GM21360 (cell line): ENCODE data around the gene CDKN1C.

Source experiments
- ATAC-seq: cut with Tn5 transposase; IDR thresholded peaks from one replicate; pipeline ENCODE4 v1.9.1; 2021; ENCODE audit warnings: mild to moderate bottlenecking, moderate library complexity; ENCODE audit not compliant: unreplicated experiment

CDKN1C gene

DNA sequence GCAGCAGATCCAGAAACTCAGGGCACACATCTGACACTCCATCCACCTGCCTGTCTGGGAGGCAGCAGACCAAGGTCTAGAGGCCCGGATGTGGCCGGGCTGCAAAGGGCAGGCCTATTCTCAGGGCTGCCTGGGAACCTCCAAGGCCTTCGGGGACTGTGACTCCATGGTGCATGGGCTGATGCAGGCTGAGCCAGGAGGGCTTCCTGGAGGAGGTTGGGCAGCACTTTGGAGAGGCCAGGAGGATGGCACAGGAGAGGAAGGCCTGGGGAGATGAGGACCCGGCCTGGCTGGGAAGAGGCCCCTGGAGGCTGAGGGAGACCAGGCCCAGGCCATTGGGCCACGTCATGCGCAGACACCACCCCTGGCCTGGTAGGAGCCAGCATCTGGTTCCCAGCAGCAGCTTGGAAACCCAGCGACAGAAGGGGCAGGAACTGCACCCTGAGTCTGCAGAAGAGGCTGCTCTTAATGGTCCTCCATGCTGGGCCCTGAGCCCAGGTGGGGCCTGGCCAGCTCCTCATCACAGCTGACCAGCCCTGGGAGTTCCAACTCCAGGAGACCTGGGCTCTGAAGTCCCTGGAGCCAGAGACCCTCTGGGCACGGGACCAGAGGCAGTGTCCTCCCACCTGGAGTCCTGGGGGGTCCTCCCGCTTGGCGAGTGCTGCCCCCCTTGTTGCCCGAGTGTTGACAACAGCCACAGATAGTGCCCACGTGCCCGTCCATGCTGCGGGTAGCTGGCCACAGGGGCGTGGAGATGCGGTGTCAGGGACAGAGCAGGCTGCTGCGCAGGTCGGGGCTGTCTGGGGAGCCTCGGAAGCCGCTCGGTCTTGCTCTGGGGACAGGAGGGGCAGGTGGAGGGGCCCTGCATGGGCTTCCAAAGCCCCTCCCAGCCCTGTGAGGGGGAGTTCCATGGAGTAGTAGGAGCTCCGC lies 38.1 kb upstream of the CDKN1C start:
- ATAC-seq = no peak

DNA sequence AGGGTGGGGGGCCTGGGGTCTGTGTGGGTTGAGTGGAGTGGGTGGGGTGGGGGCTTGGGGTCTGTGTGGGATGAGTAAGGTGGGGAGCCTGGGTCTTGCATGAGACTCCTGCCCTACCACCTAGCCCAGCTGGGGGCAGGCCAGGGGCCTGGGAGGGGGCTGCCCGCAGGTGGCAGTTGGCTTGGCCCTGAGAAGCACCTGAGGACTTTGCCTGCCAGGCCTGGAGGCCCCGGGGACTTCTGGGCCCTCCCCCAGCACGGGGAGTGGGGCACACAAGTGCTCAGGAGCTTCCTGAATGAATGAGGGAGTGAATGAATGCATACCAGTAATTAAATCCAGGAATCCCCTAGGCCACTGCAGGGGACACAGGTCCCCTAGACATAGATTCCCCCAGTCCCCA lies 37.1 kb upstream of the CDKN1C start:
- ATAC-seq = no peak

DNA sequence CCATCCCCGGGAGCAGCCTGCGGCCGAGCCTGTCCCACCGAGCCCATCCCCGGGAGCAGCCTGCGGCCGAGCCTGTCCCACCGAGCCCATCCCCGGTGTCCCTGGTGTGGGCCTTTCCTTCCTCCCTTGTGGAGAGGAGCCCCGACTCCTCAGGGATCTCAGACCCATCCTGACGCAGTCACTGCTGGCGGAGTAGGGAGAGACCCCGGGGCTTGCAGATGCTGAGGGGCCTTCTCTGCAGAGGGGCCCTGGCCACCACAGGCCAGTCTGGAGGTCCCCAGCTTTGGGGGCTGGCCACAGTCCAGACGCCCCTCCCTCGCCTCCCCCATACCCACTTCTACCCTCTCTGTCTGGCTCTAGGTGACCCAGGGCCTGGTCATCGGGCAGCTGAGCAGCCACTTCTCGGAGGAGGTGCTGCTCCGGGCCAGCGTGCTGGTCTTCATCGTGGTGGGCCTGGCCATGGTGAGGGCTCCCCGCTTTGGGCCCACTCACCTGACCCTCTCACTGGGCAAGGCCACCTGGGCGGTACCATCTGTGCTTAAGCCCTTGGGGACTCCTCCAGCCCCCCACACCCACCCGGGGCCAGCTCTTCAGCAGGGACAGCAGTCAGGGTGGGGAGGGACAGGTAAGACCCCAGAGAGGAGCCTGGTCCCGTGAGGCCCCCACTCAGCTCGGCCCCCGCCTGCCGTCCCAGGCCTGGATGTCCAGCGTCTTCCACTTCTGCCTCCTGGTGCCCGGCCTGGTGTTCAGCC lies 36.3 kb upstream of the CDKN1C start:
- no peak for ATAC-seq

- ATAC-seq = no peak
Measured at GRCh38 chr11:2921261-2921660, 35.7 kb upstream of the CDKN1C start.

- ATAC-seq = no peak
Measured at GRCh38 chr11:2920343-2920742, 34.8 kb upstream of the CDKN1C start.

GRCh38 chr11:2919837-2920236 lies 34.3 kb upstream of the CDKN1C start:
- ATAC-seq = no peak

DNA sequence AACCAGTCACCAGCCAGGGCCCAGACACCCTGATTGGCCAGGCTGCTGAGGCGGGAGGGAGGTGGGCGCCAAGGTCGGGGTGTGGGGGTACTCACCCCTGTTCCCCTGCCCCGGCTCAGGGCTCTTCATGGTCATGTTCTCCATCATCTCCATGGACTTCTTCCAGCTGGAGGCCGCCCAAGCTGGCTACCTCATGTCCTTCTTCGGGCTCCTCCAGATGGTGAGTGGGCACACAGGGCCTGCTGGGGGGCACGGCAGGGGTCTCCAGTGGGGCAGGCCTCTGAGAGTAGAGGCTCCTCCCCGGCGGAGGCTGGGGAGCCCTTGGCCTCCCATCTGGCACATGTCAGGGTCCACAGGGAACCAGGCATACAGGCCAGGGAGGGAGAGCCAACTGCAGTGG lies 33.6 kb upstream of the CDKN1C start:
- no peak for ATAC-seq

DNA sequence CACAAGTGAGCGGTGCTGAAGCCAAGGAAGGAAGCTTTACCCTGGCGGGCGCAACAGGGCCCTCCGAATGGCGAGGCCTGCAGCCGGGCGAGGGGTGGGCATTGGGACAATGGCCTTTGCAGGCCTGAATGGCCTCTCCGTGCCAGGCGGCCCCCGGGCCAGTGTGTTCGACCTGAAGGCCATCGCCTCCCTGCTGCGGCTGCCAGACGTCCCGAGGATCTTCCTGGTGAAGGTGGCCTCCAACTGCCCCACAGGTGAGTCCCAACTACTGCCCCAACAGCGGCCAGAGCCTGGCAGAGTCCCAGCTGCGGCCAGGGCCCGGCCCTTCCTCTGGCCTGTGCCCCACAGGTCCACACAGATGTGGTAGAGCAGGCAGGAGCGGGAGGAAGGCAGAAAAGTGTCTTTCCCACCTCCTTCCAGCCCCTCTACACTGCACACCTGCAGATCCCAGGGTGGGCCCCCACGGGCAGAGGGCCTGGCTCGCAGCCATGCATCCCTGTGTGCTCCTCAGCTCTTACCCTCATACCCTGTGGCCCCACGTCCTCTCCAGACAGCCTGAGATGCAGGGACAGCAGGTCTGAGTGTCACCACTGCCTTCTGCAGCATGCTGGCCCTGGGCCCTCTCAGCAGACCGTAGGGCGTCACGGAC lies 32.4 kb upstream of the CDKN1C start:
- no peak for ATAC-seq

GRCh38 chr11:2916892-2917645 lies 31.5 kb upstream of the CDKN1C start:
- ATAC-seq = no peak

GRCh38 chr11:2916114-2916891 lies 30.7 kb upstream of the CDKN1C start:
- no peak for ATAC-seq

DNA sequence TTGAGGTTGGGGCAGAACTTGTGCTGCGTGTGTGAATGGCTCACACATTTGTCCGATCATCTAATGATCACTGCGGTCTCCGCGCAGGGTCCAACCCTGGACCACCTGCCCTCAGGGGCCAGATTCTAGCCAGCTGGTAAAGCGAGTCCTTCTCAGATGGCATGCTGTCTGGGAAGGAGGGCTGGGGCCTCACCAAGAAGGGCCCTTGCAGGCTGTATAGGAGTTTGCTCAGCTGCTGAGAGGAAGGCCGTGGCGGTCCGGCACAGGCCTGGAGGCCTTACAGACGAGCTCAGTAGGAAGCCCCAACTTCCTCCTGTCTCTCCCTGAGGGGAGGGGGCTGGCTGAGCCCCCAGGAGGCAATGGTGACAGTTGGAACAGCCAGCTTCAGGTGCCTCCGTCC lies 29.9 kb upstream of the CDKN1C start:
- no peak for ATAC-seq

- ATAC-seq = no peak
Measured at GRCh38 chr11:2914455-2915195, 29.1 kb upstream of the CDKN1C start.

GRCh38 chr11:2913776-2914175 lies 28.2 kb upstream of the CDKN1C start:
- no peak for ATAC-seq

DNA sequence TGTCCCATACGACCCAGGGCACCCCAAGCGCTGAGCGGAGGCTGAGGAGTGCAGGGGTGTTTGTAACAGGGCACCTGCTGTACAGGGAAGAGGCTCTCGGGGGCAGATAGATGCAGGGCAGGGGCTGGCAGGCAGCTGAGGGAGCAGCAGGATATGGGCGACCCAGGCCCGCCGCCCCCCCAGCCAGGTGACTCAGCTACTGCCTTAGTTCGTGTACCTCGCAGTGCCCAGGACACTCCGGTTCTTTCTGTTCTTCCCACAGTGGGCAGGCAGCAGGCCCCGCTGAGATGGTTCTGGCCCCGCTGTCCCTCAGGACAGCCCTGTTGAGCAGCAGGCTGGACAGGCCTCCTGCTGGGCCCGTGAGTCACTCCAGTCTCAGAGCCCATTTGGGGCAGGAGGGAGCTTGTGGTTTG lies 27.4 kb upstream of the CDKN1C start:
- no peak for ATAC-seq

DNA sequence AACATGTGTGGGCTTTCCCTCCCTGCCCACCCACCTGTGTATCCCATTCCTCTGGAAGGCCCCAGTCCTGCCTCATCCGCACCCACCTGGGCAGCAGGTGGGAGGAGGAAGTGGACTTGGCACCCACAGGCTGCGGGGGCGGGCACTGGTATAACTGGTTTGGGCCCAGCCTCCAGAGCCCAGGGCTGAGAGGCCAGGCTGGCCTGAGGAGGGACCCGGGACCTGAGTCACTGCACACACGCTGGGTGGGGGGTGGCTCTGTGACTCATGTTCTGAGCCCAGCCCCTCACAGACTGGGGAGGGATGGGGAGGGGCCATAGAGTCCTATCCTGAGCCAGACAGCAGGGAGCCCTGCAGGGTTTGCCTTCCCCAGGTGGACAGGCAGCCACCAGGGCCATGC lies 26.9 kb upstream of the CDKN1C start:
- no peak for ATAC-seq

DNA sequence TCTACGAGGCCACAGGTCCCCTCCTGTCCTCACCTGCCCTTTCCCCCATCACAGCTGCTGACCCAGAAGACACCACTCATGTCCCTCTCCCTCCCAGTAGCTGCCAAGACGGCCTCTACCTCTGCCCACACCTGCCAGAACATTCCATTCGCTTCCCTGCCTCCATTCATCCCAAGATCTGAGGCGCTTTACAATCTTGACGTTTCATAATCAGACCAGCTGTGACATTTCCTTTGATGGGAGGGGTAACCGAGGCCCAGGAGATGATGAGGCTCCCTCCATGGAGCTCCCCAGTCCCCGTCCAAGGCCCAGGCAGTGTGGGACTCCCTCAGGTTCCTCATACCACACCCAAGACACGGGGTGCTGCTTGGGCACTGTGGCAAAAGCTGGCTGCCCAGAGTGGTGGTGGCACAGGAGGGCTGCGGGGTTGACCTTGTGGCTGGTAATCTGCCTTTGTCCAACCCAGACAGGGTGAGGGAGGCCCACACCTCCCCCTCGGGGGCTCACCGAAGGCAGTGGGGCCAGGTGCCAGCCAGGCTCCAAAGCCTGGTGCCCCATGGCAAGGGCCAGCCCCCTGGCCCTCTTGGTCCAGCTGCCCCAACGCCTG lies 26.3 kb upstream of the CDKN1C start:
- ATAC-seq = no peak

DNA sequence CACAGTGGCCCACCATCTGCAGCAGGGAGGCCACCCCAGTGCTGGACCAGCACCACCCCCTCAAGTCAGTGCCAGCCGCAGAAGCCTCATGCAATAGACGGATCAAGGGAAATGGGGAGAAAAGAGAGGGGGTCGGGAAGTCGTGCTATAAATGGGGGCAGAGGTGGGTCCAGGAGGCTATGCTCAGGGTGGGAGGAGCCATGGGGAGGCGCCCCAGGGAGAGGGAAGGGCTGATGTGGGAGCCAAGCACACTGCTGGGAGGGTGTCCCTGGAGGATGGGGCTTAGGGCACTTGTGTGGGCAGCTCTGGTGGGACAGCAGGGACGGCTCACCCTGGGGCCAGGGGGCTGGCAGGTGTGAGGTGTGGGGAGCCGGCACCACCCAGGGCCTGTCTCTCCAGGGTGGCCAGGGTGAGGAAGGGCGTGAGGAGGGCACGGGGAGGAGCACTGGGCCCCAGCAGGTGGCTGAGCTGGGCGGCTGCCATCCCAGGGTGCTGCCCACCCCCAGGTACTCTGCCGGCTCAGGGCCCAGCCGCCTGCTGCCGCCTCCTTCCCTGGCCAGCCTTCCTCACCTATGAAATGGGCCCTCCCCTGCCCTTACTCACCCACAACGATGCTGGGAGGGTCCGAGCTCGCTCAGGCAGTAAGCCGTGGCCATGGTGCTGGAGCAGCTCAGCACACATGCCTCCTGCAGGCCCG lies 25.7 kb upstream of the CDKN1C start:
- no peak for ATAC-seq

DNA sequence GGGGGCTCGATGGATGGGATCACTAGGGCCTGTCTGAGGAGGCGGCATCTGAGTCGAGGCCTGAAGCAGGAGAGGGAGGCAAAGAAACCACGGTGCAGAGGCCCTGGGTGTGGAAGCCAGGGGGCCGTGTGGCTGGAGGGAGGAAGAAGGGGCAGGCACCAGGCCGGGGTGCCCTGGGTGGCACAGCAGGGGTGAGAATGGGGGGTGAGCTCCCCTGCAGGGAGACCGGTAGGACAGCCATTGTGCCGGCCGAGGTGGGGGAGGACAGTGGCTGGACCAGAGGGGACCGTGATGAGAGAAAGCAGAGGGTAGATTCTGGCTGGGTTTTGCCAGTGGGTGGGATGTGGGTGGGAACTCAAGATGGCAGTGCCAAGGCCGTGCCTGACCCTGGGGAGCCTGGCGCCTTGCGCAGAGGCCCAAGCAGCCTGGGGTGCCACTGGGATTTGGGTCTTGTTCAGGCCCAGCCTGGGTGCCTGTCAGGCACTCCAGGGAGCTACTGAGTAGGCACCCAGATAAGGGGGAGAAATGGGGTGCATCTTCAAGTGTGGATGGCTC lies 24.9 kb upstream of the CDKN1C start:
- no peak for ATAC-seq
